Islet precursor cell (in vitro differentiated cells): ENCODE measurements around the gene MCAM.

ENCODE experiments used
- DNase-seq: peaks from one replicate; pipeline ENCODE4 v3.0.0-alpha.2; 2018

Gene MCAM

GRCh38 chr11:119258983-119259382 is 57.9 kb downstream of the MCAM start:
- no peak for DNase-seq
